HepG2 (cell line): Measurements from ENCODE around the gene DLX3. TPM values are rescaled to one million over a fixed set of nuclear protein-coding genes. Genes with fewer than 3 reads are reported as not detected.

Experiments used
- CEBPB ChIP-seq: IDR thresholded peaks from 2 replicates; pipeline ENCODE4 v1.6.1; 2011; ENCODE audit warnings: low read depth, low read length, improper control_type of control experiment, borderline replicate concordance
- FOSL2 ChIP-seq: sonication (generic); formaldehyde crosslinking; IDR thresholded peaks from 2 replicates; pipeline ENCODE4 v1.4.0; 2020; ENCODE audit warnings: missing genetic modification reagents
- MATR3 ChIP-seq: sonication (generic); formaldehyde crosslinking; IDR thresholded peaks from 2 replicates; pipeline ENCODE4 v1.4.0; 2020; ENCODE audit warnings: missing genetic modification reagents
- MNT ChIP-seq: fragments of 450-650 bp; IDR thresholded peaks from 2 replicates; pipeline ENCODE4 v1.6.1; 2016
- ONECUT2 ChIP-seq: sonication (generic); formaldehyde crosslinking; IDR thresholded peaks from 2 replicates; pipeline ENCODE4 v1.4.0; 2020; ENCODE audit warnings: missing genetic modification reagents
- PAF1 ChIP-seq: IDR thresholded peaks from 2 replicates; pipeline ENCODE4 v1.6.1; 2016; ENCODE audit warnings: missing genetic modification reagents, missing compliant biosample characterization
- POLR2G ChIP-seq: fragments of 200-400 bp; formaldehyde crosslinking; IDR thresholded peaks from 2 replicates; pipeline ENCODE4 v1.6.1; 2018; ENCODE audit warnings: mild to moderate bottlenecking, low read depth, low read length, moderate library complexity
- TCF7 ChIP-seq: sonication (generic); IDR thresholded peaks from 2 replicates; pipeline ENCODE4 v1.6.1; 2016; ENCODE audit warnings: antibody characterized with exemption, low read depth
- ZBTB10 ChIP-seq: sonication (generic); formaldehyde crosslinking; IDR thresholded peaks from 2 replicates; pipeline ENCODE4 v1.4.0; 2020; ENCODE audit warnings: missing genetic modification reagents, borderline replicate concordance
- ZC3H4 ChIP-seq: sonication (generic); formaldehyde crosslinking; IDR thresholded peaks from 2 replicates; pipeline ENCODE4 v1.4.0; 2020; ENCODE audit warnings: missing genetic modification reagents, borderline replicate concordance
- ZNF691 ChIP-seq: sonication (generic); formaldehyde crosslinking; IDR thresholded peaks from 2 replicates; pipeline ENCODE4 v1.4.0; 2020; ENCODE audit warnings: missing genetic modification reagents, low read depth, mild to moderate bottlenecking, borderline replicate concordance
- ZNF790 ChIP-seq: sonication (generic); formaldehyde crosslinking; IDR thresholded peaks from 2 replicates; pipeline ENCODE4 v1.8.0; 2022; ENCODE audit warnings: missing genetic modification reagents, mild to moderate bottlenecking, borderline replicate concordance
- ZNF891 ChIP-seq: sonication (generic); formaldehyde crosslinking; IDR thresholded peaks from 2 replicates; pipeline ENCODE4 v1.5.0; 2020; ENCODE audit warnings: mild to moderate bottlenecking, missing genetic modification reagents
- polyA plus RNA-seq, 8 experiments: library from polyadenylated mRNA; depleted of rRNA in 3 of 8; stranded (reverse) in 7 of 8; unstranded in 1 of 8; fragments of >200 nt; fragmentation: Illumina TruSeq in 4 of 8; extraction: Trizol in 4 of 8; gene quantifications; 2 replicates each; pipeline versions ENCODE4 v1.2.1 to v1.2.3, GENCODE V29; 2011 to 2016; ENCODE audit warnings: low read depth in 4 of 8, missing spikeins in 1 of 8, mixed read lengths in 1 of 8; ENCODE audit not compliant: insufficient read depth in 1 of 8
- total RNA-seq, 5 experiments: library from RNA; depleted of rRNA; stranded (reverse); fragments of >200 nt; fragmentation: Illumina TruSeq; extraction: Trizol; gene quantifications; 2 replicates each; pipeline ENCODE4 v1.2.3, GENCODE V29; 2016; ENCODE audit warnings: low read depth in 1 of 5
- TF ChIP-seq, protein P1 (sequence below): sonication (generic); formaldehyde crosslinking; IDR thresholded peaks from 2 replicates; pipeline ENCODE4 v1.4.0; 2020; ENCODE audit warnings: missing genetic modification reagents
- TF ChIP-seq, protein P2 (sequence below): sonication (generic); formaldehyde crosslinking; conservative IDR thresholded peaks from 2 replicates; pipeline ENCODE4 v1.4.0; 2020; ENCODE audit warnings: missing genetic modification reagents
- TF ChIP-seq, protein P3 (sequence below): IDR thresholded peaks from 2 replicates; pipeline ENCODE4 v1.6.1; 2018; ENCODE audit warnings: missing genetic modification reagents, mild to moderate bottlenecking, missing compliant biosample characterization

DLX3 gene
- total and polyA plus RNA-seq, 2 of the 13 experiments (the other 11 are each of a cell fraction or from before 2014, with no cell fraction given) = 0.03 TPM; not detected in 1

DNA sequence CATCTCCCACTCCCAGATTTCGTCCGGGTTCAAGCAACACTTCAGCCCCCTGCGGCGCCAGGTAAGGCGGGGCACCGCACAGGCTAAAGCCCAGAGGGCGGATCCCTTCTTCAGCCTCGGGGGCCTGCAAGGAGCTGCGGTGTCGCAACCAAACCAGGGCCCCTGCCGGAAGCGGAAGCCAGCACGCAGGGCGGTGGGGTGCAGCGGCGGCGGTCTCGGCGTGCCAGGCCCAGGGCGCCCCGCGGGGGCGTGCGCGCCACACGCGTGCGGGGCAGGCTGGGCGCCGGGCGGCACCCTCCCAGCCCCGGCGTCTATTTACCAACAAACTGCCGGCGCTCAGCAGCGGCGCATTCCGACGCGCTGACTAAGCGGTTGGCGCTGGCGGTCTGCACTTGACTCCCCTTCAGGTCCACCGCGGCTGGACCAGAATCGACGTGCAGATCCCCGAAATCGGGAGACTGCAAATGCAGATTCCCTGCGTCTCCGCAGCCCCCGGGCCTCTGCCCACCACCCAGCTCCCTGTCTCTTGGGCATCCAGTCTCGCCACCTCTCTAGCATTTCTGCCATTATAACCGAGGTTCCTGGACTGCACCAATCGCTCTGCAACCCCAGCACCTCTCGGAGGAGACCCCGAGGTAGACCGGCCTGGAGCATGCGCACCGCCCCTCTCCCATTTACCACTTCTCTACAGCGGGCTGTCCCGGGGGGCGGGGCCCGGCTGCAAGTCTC, 26.5 kb downstream of the DLX3 start (continued):
- TF ChIP-seq, protein P1, sequence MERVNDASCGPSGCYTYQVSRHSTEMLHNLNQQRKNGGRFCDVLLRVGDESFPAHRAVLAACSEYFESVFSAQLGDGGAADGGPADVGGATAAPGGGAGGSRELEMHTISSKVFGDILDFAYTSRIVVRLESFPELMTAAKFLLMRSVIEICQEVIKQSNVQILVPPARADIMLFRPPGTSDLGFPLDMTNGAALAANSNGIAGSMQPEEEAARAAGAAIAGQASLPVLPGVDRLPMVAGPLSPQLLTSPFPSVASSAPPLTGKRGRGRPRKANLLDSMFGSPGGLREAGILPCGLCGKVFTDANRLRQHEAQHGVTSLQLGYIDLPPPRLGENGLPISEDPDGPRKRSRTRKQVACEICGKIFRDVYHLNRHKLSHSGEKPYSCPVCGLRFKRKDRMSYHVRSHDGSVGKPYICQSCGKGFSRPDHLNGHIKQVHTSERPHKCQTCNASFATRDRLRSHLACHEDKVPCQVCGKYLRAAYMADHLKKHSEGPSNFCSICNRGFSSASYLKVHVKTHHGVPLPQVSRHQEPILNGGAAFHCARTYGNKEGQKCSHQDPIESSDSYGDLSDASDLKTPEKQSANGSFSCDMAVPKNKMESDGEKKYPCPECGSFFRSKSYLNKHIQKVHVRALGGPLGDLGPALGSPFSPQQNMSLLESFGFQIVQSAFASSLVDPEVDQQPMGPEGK = peak; percentile 85
- TF ChIP-seq ZC3H4 = no peak
- TF ChIP-seq ZBTB10 = 0 out of 2 replicates have a peak, but pooled peaks have one; percentile 71
- no peak for TF ChIP-seq ZNF891 (CRISPR knock-in tag)
- TF ChIP-seq MNT = no peak
- TF ChIP-seq, protein P2, sequence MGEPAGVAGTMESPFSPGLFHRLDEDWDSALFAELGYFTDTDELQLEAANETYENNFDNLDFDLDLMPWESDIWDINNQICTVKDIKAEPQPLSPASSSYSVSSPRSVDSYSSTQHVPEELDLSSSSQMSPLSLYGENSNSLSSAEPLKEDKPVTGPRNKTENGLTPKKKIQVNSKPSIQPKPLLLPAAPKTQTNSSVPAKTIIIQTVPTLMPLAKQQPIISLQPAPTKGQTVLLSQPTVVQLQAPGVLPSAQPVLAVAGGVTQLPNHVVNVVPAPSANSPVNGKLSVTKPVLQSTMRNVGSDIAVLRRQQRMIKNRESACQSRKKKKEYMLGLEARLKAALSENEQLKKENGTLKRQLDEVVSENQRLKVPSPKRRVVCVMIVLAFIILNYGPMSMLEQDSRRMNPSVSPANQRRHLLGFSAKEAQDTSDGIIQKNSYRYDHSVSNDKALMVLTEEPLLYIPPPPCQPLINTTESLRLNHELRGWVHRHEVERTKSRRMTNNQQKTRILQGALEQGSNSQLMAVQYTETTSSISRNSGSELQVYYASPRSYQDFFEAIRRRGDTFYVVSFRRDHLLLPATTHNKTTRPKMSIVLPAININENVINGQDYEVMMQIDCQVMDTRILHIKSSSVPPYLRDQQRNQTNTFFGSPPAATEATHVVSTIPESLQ (CRISPR knock-in tag) = no peak
- no peak for TF ChIP-seq ONECUT2 (CRISPR knock-in tag)
- TF ChIP-seq, protein P3, sequence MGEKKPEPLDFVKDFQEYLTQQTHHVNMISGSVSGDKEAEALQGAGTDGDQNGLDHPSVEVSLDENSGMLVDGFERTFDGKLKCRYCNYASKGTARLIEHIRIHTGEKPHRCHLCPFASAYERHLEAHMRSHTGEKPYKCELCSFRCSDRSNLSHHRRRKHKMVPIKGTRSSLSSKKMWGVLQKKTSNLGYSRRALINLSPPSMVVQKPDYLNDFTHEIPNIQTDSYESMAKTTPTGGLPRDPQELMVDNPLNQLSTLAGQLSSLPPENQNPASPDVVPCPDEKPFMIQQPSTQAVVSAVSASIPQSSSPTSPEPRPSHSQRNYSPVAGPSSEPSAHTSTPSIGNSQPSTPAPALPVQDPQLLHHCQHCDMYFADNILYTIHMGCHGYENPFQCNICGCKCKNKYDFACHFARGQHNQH (CRISPR knock-in tag) = no peak
- TF ChIP-seq MATR3 (CRISPR knock-in tag) = no peak
- TF ChIP-seq TCF7 = no peak
- no peak for TF ChIP-seq ZNF790 (CRISPR knock-in tag)
- peak; percentile 21; the same call in 1 of the 2 replicates for TF ChIP-seq POLR2G
- TF ChIP-seq FOSL2 (CRISPR knock-in tag) = peak; percentile 92
- peak; percentile 91 for TF ChIP-seq CEBPB
- TF ChIP-seq ZNF691 (CRISPR knock-in tag) = no peak
- TF ChIP-seq PAF1 (CRISPR knock-in tag) = no peak
